HG03139 (cell line): ENCODE measurements around the gene RHPN2.
"Not testable (repeated sequence)": the region's sequence is repeated elsewhere in the genome, so short reads cannot be mapped to it uniquely, and the experiment has no call there.

Experiments used
- ATAC-seq: cut with Tn5 transposase; IDR thresholded peaks from one replicate; pipeline ENCODE4 v1.9.1; 2021; ENCODE audit not compliant: unreplicated experiment

RHPN2 gene

GRCh38 chr19:33032218-33032781, 32.4 kb downstream of the RHPN2 start:
- ATAC-seq: no peak

- ATAC-seq: no peak
Observed at GRCh38 chr19:33029746-33030303, 34.9 kb downstream of the RHPN2 start.

- not testable (repeated sequence) for ATAC-seq
Observed at GRCh38 chr19:33026602-33027001, 38.1 kb downstream of the RHPN2 start.

GRCh38 chr19:33025468-33026238, 39.0 kb downstream of the RHPN2 start:
- not testable (repeated sequence) for ATAC-seq

- no peak for ATAC-seq
Observed at GRCh38 chr19:33024398-33024797, 40.3 kb downstream of the RHPN2 start.

GRCh38 chr19:33022472-33023116, 42.1 kb downstream of the RHPN2 start:
- ATAC-seq: no peak

- ATAC-seq: not testable (repeated sequence)
Observed at GRCh38 chr19:33010891-33011290, 53.8 kb downstream of the RHPN2 start.

GRCh38 chr19:33008738-33009137, 56.0 kb downstream of the RHPN2 start:
- no peak for ATAC-seq

- no peak for ATAC-seq
Observed at GRCh38 chr19:33005440-33005839, 59.2 kb downstream of the RHPN2 start.

- ATAC-seq: not testable (repeated sequence)
Observed at GRCh38 chr19:33003424-33004024, 61.2 kb downstream of the RHPN2 start.

GRCh38 chr19:33002126-33002865, 62.4 kb downstream of the RHPN2 start:
- ATAC-seq: not testable (repeated sequence)

GRCh38 chr19:33000910-33001309, 63.8 kb downstream of the RHPN2 start:
- ATAC-seq: no peak

- ATAC-seq: no peak
Observed at GRCh38 chr19:33000510-33000909, 64.2 kb downstream of the RHPN2 start.

GRCh38 chr19:32998722-32999121, 66.0 kb downstream of the RHPN2 start:
- no peak for ATAC-seq

- ATAC-seq: no peak
Observed at GRCh38 chr19:32997716-32998355, 66.9 kb downstream of the RHPN2 start.

- not testable (repeated sequence) for ATAC-seq
Observed at GRCh38 chr19:32997061-32997464, 67.6 kb downstream of the RHPN2 start.

- not testable (repeated sequence) for ATAC-seq
Observed at GRCh38 chr19:32995966-32996365, 68.7 kb downstream of the RHPN2 start.

- no peak for ATAC-seq
Observed at GRCh38 chr19:32988724-32989123, 76.0 kb downstream of the RHPN2 start.

GRCh38 chr19:32988254-32988653, 76.4 kb downstream of the RHPN2 start:
- not testable (repeated sequence) for ATAC-seq

GRCh38 chr19:32982488-32982887, 82.2 kb downstream of the RHPN2 start:
- ATAC-seq: not testable (repeated sequence)
